ENCODE data around the gene PRLR.

The PRLR gene

GRCh38 chr5:35031276-35031675 is 199.0 kb downstream of the PRLR start:
- H3K36me3 Mint-ChIP-seq (ENCODE audit: low read depth): no peaks in the 10 kb centered on the region
- H3K4me1 Mint-ChIP-seq (ENCODE audit: low read depth): no peaks in the 10 kb centered on the region
- H3K9me3 Mint-ChIP-seq: no peaks in the 10 kb centered on the region
- peaks cover 16% of the 10 kb centered on the region for H3K27me3 Mint-ChIP-seq (ENCODE audit: low read depth)
- no peak overlapping the region for H3K27ac Mint-ChIP-seq
- H3K4me3 Mint-ChIP-seq: no peak overlapping the region

- peaks cover 16% of the 10 kb centered on the region for H3K27me3 Mint-ChIP-seq (ENCODE audit: low read depth)
- H3K4me3 Mint-ChIP-seq: no peak overlapping the region
- no peak overlapping the region for H3K27ac Mint-ChIP-seq
- no peaks in the 10 kb centered on the region for H3K36me3 Mint-ChIP-seq (ENCODE audit: low read depth)
- no peaks in the 10 kb centered on the region for H3K9me3 Mint-ChIP-seq
- no peaks in the 10 kb centered on the region for H3K4me1 Mint-ChIP-seq (ENCODE audit: low read depth)
These were observed 199.7 kb downstream of the PRLR start for GRCh38 chr5:35030426-35031100.

GRCh38 chr5:35029333-35029732 is 201.0 kb downstream of the PRLR start:
- peaks cover 13% of the 10 kb centered on the region for H3K27me3 Mint-ChIP-seq (ENCODE audit: low read depth)
- H3K9me3 Mint-ChIP-seq: no peaks in the 10 kb centered on the region
- H3K4me1 Mint-ChIP-seq (ENCODE audit: low read depth): no peaks in the 10 kb centered on the region
- no peak overlapping the region for H3K4me3 Mint-ChIP-seq
- H3K36me3 Mint-ChIP-seq (ENCODE audit: low read depth): no peaks in the 10 kb centered on the region
- no peak overlapping the region for H3K27ac Mint-ChIP-seq

- no peak overlapping the region for H3K4me3 Mint-ChIP-seq
- peaks cover 5% of the 10 kb centered on the region for H3K27me3 Mint-ChIP-seq (ENCODE audit: low read depth)
- H3K27ac Mint-ChIP-seq: no peak overlapping the region
- H3K4me1 Mint-ChIP-seq (ENCODE audit: low read depth): no peaks in the 10 kb centered on the region
- H3K9me3 Mint-ChIP-seq: no peaks in the 10 kb centered on the region
- H3K36me3 Mint-ChIP-seq (ENCODE audit: low read depth): no peaks in the 10 kb centered on the region
These were observed 203.3 kb downstream of the PRLR start for GRCh38 chr5:35026941-35027340.

GRCh38 chr5:35026280-35026840 is 203.9 kb downstream of the PRLR start:
- Mint-ChIP-seq H3K27ac (no peak overlapping the region), H3K4me3 (no peak overlapping the region), H3K36me3 (ENCODE audit: low read depth) (no peaks in the 10 kb centered on the region), H3K9me3 (no peaks in the 10 kb centered on the region), H3K27me3 (ENCODE audit: low read depth) (peaks cover 4% of the 10 kb centered on the region), H3K4me1 (ENCODE audit: low read depth) (no peaks in the 10 kb centered on the region)

GRCh38 chr5:35024911-35025510 is 205.3 kb downstream of the PRLR start:
- no peaks in the 10 kb centered on the region for H3K36me3 Mint-ChIP-seq (ENCODE audit: low read depth)

GRCh38 chr5:35023391-35024178 is 206.7 kb downstream of the PRLR start:
- Mint-ChIP-seq H3K36me3 (ENCODE audit: low read depth) (no peaks in the 10 kb centered on the region), H3K4me3 (no peak overlapping the region), H3K27ac (no peak overlapping the region), H3K4me1 (ENCODE audit: low read depth) (no peaks in the 10 kb centered on the region), H3K27me3 (ENCODE audit: low read depth) (no peaks in the 10 kb centered on the region), H3K9me3 (no peaks in the 10 kb centered on the region)

More at GRCh38 chr5:35024911-35025510, 205.3 kb downstream of the PRLR start:
- H3K27me3 Mint-ChIP-seq (ENCODE audit: low read depth): no peaks in the 10 kb centered on the region
- no peaks in the 10 kb centered on the region for H3K9me3 Mint-ChIP-seq
- no peaks in the 10 kb centered on the region for H3K4me1 Mint-ChIP-seq (ENCODE audit: low read depth)
- no peak overlapping the region for H3K4me3 Mint-ChIP-seq
- no peak overlapping the region for H3K27ac Mint-ChIP-seq

- Mint-ChIP-seq H3K4me1 (ENCODE audit: low read depth) (no peaks in the 10 kb centered on the region), H3K9me3 (no peaks in the 10 kb centered on the region), H3K27ac (no peak overlapping the region), H3K27me3 (ENCODE audit: low read depth) (peaks cover 3% of the 10 kb centered on the region), H3K36me3 (ENCODE audit: low read depth) (no peaks in the 10 kb centered on the region), H3K4me3 (no peak overlapping the region)
These were observed 213.9 kb downstream of the PRLR start for GRCh38 chr5:35016174-35017051.

GRCh38 chr5:35015063-35015462 is 215.2 kb downstream of the PRLR start:
- Mint-ChIP-seq H3K4me1 (ENCODE audit: low read depth) (no peaks in the 10 kb centered on the region), H3K27me3 (ENCODE audit: low read depth) (peaks cover 3% of the 10 kb centered on the region), H3K27ac (no peak overlapping the region), H3K9me3 (no peaks in the 10 kb centered on the region), H3K4me3 (no peak overlapping the region), H3K36me3 (ENCODE audit: low read depth) (no peaks in the 10 kb centered on the region)

- H3K9me3 Mint-ChIP-seq: no peaks in the 10 kb centered on the region
- no peaks in the 10 kb centered on the region for H3K36me3 Mint-ChIP-seq (ENCODE audit: low read depth)
- peaks cover 18% of the 10 kb centered on the region for H3K27me3 Mint-ChIP-seq (ENCODE audit: low read depth)
- no peak overlapping the region for H3K4me3 Mint-ChIP-seq
- H3K4me1 Mint-ChIP-seq (ENCODE audit: low read depth): no peaks in the 10 kb centered on the region
- H3K27ac Mint-ChIP-seq: no peak overlapping the region
These were observed 217.5 kb downstream of the PRLR start for GRCh38 chr5:35012796-35013195.

GRCh38 chr5:35012365-35012764 is 217.9 kb downstream of the PRLR start:
- no peaks in the 10 kb centered on the region for H3K9me3 Mint-ChIP-seq

GRCh38 chr5:35010676-35011075 is 219.6 kb downstream of the PRLR start:
- Mint-ChIP-seq H3K4me3 (no peak overlapping the region), H3K27ac (no peak overlapping the region), H3K36me3 (ENCODE audit: low read depth) (no peaks in the 10 kb centered on the region), H3K9me3 (no peaks in the 10 kb centered on the region), H3K4me1 (ENCODE audit: low read depth) (no peaks in the 10 kb centered on the region), H3K27me3 (ENCODE audit: low read depth) (peaks cover 22% of the 10 kb centered on the region)

More at GRCh38 chr5:35012365-35012764, 217.9 kb downstream of the PRLR start:
- Mint-ChIP-seq H3K27me3 (ENCODE audit: low read depth) (peaks cover 20% of the 10 kb centered on the region), H3K36me3 (ENCODE audit: low read depth) (no peaks in the 10 kb centered on the region), H3K27ac (no peak overlapping the region), H3K4me3 (no peak overlapping the region), H3K4me1 (ENCODE audit: low read depth) (no peaks in the 10 kb centered on the region)

- H3K36me3 Mint-ChIP-seq (ENCODE audit: low read depth): no peaks in the 10 kb centered on the region
- H3K4me3 Mint-ChIP-seq: no peak overlapping the region
- no peak overlapping the region for H3K27ac Mint-ChIP-seq
- no peaks in the 10 kb centered on the region for H3K9me3 Mint-ChIP-seq
- H3K27me3 Mint-ChIP-seq (ENCODE audit: low read depth): peaks cover 25% of the 10 kb centered on the region
- no peaks in the 10 kb centered on the region for H3K4me1 Mint-ChIP-seq (ENCODE audit: low read depth)
These were observed 220.6 kb downstream of the PRLR start for GRCh38 chr5:35009657-35010056.

- no peak overlapping the region for H3K4me3 Mint-ChIP-seq
- H3K9me3 Mint-ChIP-seq: no peaks in the 10 kb centered on the region
- no peak overlapping the region for H3K27ac Mint-ChIP-seq
- H3K4me1 Mint-ChIP-seq (ENCODE audit: low read depth): no peaks in the 10 kb centered on the region
- H3K27me3 Mint-ChIP-seq (ENCODE audit: low read depth): peaks cover 24% of the 10 kb centered on the region
- H3K36me3 Mint-ChIP-seq (ENCODE audit: low read depth): no peaks in the 10 kb centered on the region
These were observed 221.3 kb downstream of the PRLR start for GRCh38 chr5:35009019-35009418.
